ENCODE results near the gene CPAMD8. TPM values are rescaled to one million over a fixed set of nuclear protein-coding genes. Genes with fewer than 3 reads are reported as not detected.

Gene CPAMD8
- total and polyA plus RNA-seq, 2 of the 8 experiments (the other 6 are each of a cell fraction or from before 2014, with no cell fraction given): 6.1 to 9.2 TPM

GRCh38 chr19:16934489-16934888, 92.1 kb downstream of the CPAMD8 start:
- peaks cover 0 to 5% of the 10 kb centered on the region in 2 experiments; a peak in 3 of 4 replicates for H3K9me3 ChIP-seq (ENCODE audit: insufficient read depth in 2 of 2, low read depth in 1 of 2, low read length in 1 of 2)
- no peak overlapping the region for H2AK5ac ChIP-seq (ENCODE audit: low read depth, low read length)
- H3K79me2 ChIP-seq (ENCODE audit: control insufficient read depth in 1 of 2, insufficient read depth in 2 of 2, low read length in 2 of 2): no peaks in the 10 kb centered on the region
- no peaks in the 10 kb centered on the region for H4K20me1 ChIP-seq (replicated peaks in 1 of 2; ENCODE audit: control insufficient read depth in 1 of 2, insufficient read depth in 2 of 2, low read length in 2 of 2)
- 93% methylated on average over 1 of the region's 1 CpG; no CpG with 5 or more reads in 1 of the 2 experiments for WGBS, 2 experiments (ENCODE audit: extremely low coverage in 1 of 2, insufficient coverage in 1 of 2, insufficient read length in 1 of 2, insufficient replicate concordance in 2 of 2, low coverage in 1 of 2, low lambda C conversion rate in 2 of 2, missing lambda C conversion rate in 1 of 2)
- H2BK12ac ChIP-seq (ENCODE audit: low read depth, low read length): no peak overlapping the region
- no peak overlapping the region for H3K4ac ChIP-seq (replicated peaks; ENCODE audit: insufficient read length, low read depth, low read length)
- H2BK120ac ChIP-seq (replicated peaks; ENCODE audit: low read depth, low read length): no peak overlapping the region
- no peaks in the 10 kb centered on the region for H3K79me1 ChIP-seq (ENCODE audit: low read depth, low read length)
- H3K14ac ChIP-seq (ENCODE audit: insufficient read length): no peak overlapping the region
- CTCF ChIA-PET (ENCODE audit: partially characterized antibody): no interaction called here
- no peak overlapping the region for H3K27ac ChIP-seq (ENCODE audit: low read depth, low read length)
- H2BK5ac ChIP-seq (ENCODE audit: low read depth, low read length): no peak overlapping the region
- DNase-seq (ENCODE audit: low read depth in 1 of 2, low spot score in 2 of 2) (no peak), FAIRE-seq (no peak)
- H4K8ac ChIP-seq (ENCODE audit: extremely low read depth, insufficient read depth, low read length): no peak overlapping the region
- H4K91ac ChIP-seq (replicated peaks; ENCODE audit: insufficient read length, low read length): no peak overlapping the region
- H2BK15ac ChIP-seq (ENCODE audit: low read length): no peak overlapping the region
- no peaks in the 10 kb centered on the region for H3K23me2 ChIP-seq (ENCODE audit: low read depth, low read length)
- no peak overlapping the region for H4K5ac ChIP-seq (ENCODE audit: insufficient read length, low read depth, low read length)
- H3K36me3 ChIP-seq (ENCODE audit: control insufficient read depth in 2 of 4, insufficient read depth in 4 of 4, low read length in 3 of 4): no peaks in the 10 kb centered on the region
- H2BK20ac ChIP-seq (ENCODE audit: low read length): no peak overlapping the region
- H2AFZ ChIP-seq (ENCODE audit: low read length): no peak overlapping the region
- H3K23ac ChIP-seq (ENCODE audit: insufficient read length): no peak overlapping the region
- H3K27me3 ChIP-seq (replicated peaks in 1 of 4; ENCODE audit: control insufficient read depth in 3 of 4, extremely low read depth in 1 of 4, insufficient read depth in 3 of 4, low read length in 3 of 4): no peaks in the 10 kb centered on the region; a peak in 1 of 7 replicates
- no peak overlapping the region for H3K18ac ChIP-seq (ENCODE audit: extremely low read depth, low read length)
- H3K56ac ChIP-seq (replicated peaks; ENCODE audit: insufficient read length, low read depth, low read length): no peak overlapping the region
- no peak overlapping the region for H3K4me2 ChIP-seq (ENCODE audit: insufficient read depth in 1 of 2, low read depth in 2 of 2, low read length in 2 of 2)
- POLR2A ChIA-PET (ENCODE audit: partially characterized antibody): no interaction called here
- H3K9ac ChIP-seq (replicated peaks in 1 of 4; ENCODE audit: extremely low read depth in 1 of 4, low read depth in 3 of 4, low read length in 3 of 4): no peak overlapping the region
- H3K4me1 ChIP-seq (replicated peaks in 1 of 4; ENCODE audit: control insufficient read depth in 3 of 4, insufficient read depth in 4 of 4, low read length in 3 of 4): peaks cover 0 to 2% (median 0%) of the 10 kb centered on the region in 4 experiments; a peak in 1 of 7 replicates
- H3K4me3 ChIP-seq (ENCODE audit: extremely low read depth in 1 of 4, insufficient read depth in 2 of 4, low read depth in 3 of 4, low read length in 4 of 4): no peak overlapping the region

All from H1 (cell line).